HG03469 (cell line): ENCODE data around the gene GRID1.
"Not testable (repeated sequence)": the region's sequence is repeated elsewhere in the genome, so short reads cannot be mapped to it uniquely, and the experiment has no call there.

Source experiments
- ATAC-seq: cut with Tn5 transposase; IDR thresholded peaks from one replicate; pipeline ENCODE4 v1.9.1; 2021; ENCODE audit warnings: mild to moderate bottlenecking, moderate library complexity, moderate number of reproducible peaks; ENCODE audit not compliant: unreplicated experiment

GRID1 gene

DNA sequence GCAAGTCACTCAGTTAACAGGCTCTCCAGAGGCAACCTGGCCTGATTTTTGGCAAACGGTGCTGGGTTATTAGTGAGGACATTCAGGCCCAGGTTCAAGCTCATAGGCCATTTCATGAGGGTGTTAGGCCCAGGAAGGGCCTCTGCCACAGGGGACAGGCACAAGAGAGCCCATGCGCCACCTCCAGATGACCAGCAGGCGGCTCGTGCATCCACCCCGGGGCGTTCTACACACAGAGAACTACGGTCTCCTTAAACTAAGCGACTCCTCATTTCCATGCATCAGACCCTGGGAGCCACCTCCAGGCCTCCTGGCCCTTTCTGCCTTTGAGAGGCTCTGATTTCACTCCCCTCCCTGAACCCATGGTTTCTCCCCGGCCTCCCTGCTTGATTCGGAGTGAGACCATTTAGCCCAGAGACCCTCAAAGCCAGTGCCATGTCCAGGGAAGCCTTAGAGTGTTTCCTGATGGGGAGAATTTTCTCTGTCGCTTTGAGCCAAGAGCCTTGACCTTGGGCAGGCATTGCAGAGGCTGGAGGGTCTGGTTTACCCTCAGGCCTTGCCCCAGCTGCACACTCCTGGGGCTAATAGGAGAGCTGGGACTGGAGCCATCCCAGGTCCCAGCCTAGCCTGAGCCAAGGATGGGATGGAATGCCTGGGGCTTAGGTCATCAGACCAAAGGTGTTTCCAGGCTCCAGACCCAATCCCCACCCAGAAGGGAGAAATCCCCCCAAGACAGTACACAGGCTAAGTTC is 188.0 kb downstream of the GRID1 start:
- no peak for ATAC-seq

GRCh38 chr10:86177537-86178155 is 188.9 kb downstream of the GRID1 start:
- no peak for ATAC-seq

- ATAC-seq, result no peak
These were observed 189.6 kb downstream of the GRID1 start for GRCh38 chr10:86176850-86177536.

- ATAC-seq, result not testable (repeated sequence)
These were observed 191.1 kb downstream of the GRID1 start for GRCh38 chr10:86175476-86175875.

DNA sequence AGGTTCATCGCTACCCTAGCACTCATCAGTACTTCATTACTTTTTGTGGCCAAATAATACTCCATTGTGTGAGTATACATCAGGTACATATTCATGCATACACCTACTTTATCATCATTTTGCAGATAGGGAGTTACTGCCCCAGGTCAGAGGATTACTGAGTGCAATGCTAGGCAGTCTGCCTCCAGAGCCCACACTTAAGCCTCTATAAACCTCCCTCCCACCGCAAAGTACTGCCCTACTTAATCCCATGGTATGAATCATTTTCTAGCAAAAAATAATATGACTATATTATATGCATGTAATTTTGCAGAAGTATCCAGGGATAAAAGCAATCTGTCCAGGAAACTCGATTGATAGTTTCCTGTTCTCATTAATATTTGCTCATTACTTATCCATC is 194.3 kb downstream of the GRID1 start:
- no peak for ATAC-seq

- ATAC-seq, result peak; percentile 68
These were observed 196.1 kb downstream of the GRID1 start for GRCh38 chr10:86170255-86171108.

DNA sequence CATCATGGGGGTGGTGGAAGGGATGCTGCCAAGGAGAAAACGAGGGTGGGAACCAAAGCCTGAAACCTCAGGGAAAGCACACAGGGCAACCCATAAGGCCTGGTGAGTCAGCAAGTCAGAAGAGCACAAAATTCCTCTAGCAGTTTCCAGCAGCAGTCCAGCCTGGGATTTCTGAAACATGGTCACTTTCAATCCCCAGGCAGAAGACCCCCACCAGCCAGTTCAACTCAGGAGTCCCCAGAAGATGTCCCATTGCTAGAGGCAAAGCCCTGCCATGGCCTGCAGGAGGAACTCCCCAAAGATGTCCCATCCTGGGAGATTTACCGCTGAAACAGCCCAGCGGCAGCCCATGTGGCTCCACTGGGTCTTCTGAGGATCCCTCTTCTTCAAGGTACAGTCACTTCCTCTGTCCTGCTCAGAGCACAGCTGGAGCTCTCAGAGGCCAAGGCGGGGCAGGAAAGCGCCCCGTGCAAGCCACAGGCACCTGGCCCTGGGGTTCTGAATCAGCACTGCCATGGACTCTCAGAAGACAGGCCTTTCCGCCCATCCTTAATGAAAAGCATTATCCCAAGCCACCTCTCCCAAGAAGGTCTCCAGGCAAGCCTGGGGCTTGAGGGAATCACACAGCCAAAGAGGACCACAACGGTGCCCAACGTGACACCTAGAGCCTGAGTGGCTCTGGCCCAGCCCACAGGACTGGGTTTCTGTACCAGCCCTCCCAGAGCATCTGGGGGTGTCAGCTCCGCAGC is 196.9 kb downstream of the GRID1 start:
- no peak for ATAC-seq

DNA sequence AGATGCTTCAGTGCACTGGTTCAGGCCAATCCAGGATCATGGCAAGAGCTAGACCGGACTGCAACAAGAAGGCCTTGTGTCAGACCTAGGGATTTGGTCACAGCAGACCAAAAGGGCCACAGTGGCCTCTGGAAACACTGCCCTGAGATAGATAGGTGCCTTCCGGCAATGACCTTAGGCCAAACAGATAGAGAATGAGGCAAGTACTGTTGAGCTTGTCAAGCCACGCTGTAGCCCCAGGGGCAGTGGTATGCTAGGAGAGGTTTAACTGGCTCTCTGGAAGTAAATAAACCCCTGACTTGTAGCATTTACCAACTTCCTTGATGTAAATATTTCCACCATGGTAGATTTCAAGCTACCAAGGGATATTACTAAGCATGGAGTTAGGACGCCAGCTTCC is 197.5 kb downstream of the GRID1 start:
- ATAC-seq, result no peak

- no peak for ATAC-seq
These were observed 198.3 kb downstream of the GRID1 start for GRCh38 chr10:86168256-86168655.

- no peak for ATAC-seq
These were observed 198.8 kb downstream of the GRID1 start for GRCh38 chr10:86167762-86168128.

- no peak for ATAC-seq
These were observed 199.4 kb downstream of the GRID1 start for GRCh38 chr10:86167121-86167761.

- ATAC-seq, result no peak
These were observed 200.9 kb downstream of the GRID1 start for GRCh38 chr10:86165666-86166065.

- no peak for ATAC-seq
These were observed 201.5 kb downstream of the GRID1 start for GRCh38 chr10:86164960-86165630.

GRCh38 chr10:86164174-86164774 is 202.3 kb downstream of the GRID1 start:
- ATAC-seq, result no peak

GRCh38 chr10:86163522-86164173 is 202.9 kb downstream of the GRID1 start:
- ATAC-seq, result no peak

DNA sequence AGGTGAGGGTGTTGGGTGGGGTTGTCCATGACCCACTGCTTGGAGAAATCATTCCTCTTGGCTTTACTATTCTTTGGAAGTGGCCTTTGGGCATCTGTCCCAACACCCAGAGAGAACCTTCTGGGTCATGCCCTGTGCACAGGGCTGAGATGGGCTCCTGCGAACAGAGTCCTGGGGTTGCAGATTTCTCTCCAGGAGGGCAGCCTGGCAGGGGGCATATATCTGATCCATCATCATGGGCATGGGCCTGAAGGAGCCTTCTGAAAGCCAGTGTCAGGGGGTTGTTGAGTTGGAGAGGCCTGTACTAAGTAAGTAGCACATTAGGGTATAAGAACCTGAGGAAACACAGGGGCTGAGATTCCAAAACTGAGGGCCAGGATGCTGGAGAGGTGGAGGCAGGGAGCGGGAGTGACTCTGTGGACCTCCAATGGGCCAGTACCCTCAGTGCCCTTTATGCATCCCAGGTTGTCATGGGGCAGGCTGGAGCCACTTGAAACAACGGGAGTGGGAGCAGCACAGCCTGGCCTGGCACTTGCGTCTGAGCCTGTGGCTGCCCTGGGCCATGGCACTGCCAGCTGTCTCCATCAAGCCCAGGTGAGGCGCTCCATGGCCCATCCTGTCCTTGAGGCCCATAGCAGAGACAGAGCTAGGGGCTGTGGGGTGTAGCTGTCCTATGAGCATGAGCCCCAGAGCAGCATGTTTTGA is 203.7 kb downstream of the GRID1 start:
- ATAC-seq, result no peak

GRCh38 chr10:86162036-86162435 is 204.6 kb downstream of the GRID1 start:
- ATAC-seq, result no peak
